ENCODE measurements around the gene KCNQ4.

Gene KCNQ4

DNA sequence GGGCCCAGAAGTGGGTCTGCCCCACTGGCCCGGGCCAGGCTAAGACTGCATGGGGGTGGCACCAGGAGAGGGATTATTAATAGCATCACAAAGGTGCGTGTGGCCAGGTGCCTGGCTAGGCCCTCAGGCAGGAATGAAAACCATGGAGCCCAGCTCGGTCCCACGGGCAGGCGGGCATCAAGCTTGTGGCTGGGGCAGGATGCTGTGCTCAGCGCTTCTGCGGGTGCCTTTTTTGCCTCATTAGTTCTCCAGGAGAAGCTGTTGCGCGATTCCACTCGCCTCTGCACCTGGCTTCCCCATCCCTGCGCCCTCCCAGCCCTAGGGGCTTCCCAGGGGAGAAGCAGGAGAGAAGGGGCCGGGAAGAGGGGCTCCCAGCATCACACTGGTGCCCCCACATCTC is 39.3 kb downstream of the KCNQ4 start:
- no peak for DNase-seq

DNA sequence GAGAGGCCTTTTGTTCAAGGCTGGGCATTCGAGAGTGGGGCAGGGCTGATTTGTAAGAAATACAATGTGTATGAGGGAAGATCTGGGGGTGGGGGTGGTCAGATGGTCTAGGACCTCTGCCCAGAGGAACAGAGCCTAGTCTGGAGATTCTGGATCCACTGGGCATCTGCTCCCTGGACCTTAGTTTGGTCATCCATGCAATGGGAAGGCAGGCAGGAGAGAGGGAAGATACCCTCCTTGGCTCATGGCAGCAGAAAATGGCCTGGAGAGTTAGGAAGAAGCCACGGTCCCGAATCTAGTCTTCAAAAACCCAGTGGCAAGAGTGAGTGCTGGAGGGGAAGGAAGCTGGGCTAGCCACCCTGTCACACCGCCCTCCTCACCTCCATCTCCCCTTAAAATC is 39.8 kb downstream of the KCNQ4 start:
- DNase-seq: no peak

DNA sequence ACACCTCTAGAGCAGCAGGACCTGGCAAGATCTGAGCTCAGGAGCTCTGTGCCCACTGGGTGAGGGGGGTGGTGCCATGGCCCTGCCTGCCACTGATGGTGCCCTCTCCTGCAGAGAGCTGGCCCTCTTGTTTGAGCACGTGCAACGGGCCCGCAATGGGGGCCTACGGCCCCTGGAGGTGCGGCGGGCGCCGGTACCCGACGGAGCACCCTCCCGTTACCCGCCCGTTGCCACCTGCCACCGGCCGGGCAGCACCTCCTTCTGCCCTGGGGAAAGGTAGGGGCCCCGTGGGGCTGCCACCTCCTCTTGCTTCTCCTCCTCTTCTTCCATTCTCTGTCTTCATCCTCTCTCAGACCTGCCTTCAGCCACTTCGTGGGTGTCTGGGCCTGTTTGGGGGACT is 40.4 kb downstream of the KCNQ4 start:
- no peak for DNase-seq

DNA sequence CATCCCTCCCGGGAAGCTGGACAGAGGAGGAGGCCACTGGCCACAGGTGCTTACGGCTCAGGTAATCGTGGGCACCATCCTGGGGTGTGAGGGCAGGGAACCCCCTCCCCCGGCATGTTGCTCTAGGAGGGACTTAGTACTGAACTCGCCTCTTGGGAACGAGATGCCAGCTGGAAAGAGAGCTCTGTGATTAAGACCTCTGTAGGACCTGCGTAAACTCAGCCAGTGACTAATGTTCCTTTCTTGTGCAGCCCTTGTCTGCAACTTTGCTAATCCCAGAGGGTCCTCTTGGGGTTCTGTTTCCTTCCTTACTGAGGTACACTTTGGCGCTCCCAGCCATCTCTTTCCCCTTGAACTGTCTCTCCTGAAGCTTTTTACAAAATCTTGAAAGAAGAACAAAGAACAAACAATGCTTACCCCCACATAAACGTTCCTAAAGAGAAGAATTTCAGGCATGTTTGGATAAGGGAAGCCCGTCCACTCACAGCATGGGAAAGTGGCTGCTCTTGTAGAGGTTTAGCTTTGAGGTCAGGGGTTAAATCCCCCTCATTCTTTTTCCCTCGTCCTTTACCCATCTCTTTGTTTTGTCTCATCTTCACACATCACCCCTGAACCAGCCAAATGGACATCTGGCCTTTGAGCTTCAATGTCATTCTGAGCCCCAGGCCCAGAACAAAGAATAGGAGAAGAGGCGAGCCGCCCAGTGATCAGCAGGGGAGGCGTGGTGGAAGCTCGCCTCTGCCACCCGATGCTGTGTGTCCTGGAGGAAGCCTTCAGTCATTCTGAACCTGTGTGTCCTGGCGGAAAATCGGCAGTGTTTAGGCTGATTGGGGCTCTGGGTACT is 41.2 kb downstream of the KCNQ4 start:
- DNase-seq: no peak

DNA sequence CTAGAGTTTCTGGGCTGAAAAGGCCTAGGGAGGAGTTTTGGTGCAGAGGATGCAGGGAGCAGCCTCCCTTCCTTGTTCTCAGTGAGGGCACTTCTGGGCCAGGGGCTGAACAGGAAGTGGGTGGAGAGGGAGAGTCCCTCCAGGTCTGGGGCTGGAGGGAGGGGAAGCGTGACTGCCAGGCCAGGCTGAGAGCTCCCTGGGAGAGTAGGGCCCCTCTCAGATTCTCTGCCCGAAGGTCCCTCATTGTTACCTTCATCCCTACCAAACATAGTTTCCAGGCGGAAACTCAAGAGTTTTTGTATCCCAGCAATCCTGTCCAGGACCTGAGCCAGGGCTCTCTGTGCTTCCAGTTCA is 41.8 kb downstream of the KCNQ4 start:
- DNase-seq: no peak

DNA sequence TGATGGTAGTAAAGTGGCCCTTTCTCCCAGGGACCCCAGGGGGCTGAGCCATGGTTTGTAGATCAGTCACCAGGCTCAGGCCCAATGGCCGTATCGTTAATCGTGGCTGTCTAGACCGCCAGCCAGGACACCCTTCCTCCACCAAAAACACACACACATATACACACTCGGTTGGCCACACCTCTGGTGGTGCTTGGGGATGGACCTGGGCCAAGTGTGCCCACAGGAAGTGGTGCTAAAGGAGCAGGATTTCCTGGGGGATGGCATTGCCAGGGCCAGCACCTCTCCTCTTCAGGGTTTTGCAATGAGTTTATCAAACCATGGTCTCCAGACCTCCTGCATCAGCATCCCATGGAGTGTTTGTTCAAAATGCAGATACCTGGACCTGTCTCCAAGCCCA is 42.4 kb downstream of the KCNQ4 start:
- no peak for DNase-seq

DNA sequence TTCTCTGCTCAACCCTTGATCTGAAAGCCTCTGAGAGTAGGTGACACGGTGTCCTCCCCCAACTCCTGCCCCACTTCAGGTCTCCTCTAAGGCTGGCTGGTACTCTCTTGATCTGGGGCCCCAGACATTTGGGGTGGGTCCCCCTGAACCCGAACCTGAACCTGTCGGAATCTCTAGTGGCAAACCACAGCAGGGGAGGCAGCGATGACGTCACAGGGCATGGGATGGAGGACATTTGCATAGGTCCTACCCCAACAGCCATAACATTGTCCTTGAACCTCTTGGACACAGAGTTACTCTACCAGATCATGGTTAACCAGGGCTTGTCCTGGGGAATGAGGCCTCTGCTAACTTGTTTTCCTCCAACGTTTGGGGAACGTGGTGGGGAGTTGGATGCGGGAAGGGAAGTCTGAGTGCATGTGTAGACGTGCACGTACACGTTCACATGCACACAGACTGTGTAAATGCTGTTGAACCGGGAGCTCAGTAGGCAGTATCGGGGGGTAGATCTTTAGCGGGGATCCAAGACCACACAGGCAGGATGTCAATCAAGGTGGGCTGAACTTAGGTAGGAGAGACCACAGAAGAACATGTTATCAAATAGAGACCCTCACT is 46.2 kb downstream of the KCNQ4 start:
- no peak for DNase-seq

DNA sequence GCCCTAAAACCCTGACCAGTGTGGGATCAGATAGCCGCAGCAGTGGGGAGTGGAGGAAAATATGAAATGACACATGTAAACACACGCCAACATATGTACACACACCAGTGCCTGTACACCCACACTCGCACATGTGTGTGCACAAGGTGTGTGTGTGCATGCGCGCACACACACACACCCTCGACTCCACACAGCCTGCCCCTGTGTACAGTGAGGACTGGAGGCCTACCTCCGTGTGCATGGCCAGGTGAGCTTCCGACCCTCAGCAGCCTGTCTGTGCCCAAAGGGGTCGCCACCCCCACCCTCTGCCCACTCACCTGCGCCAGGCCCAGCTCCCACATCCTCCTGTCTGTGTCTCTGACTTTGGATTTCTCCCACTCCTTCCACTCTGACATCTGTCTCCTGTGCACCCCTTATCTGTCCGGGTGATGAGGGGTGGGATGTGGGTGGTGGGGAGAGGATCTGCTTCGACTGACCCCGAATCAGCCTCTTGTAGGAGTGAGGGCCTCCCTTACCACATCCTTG is 46.9 kb downstream of the KCNQ4 start:
- DNase-seq: no peak

DNA sequence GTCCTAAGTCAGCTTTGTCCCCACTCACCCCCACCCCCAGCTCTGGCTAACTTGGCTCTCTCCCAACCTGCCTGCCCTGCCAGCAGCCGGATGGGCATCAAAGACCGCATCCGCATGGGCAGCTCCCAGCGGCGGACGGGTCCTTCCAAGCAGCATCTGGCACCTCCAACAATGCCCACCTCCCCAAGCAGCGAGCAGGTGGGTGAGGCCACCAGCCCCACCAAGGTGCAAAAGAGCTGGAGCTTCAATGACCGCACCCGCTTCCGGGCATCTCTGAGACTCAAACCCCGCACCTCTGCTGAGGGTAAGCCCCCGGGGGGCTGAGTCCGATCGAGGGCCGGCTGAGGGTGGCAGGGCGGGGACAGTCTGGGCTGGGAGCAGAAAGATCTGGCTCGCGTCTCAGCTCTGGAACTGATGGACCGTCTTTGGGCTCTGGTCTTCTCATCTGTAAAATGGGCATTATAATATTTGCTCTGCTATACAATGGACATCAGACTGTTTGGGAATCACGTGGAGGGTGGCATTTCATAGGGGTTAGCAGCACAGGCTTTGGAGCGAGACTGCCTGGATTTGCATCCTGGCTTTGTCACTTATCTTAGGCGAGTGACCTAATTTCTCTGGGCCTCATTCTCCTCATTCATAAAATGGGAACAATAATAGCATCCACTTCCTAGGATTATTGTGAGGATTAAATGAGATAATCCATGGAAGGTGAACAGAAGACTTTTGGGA is 47.6 kb downstream of the KCNQ4 start:
- no peak for DNase-seq

DNA sequence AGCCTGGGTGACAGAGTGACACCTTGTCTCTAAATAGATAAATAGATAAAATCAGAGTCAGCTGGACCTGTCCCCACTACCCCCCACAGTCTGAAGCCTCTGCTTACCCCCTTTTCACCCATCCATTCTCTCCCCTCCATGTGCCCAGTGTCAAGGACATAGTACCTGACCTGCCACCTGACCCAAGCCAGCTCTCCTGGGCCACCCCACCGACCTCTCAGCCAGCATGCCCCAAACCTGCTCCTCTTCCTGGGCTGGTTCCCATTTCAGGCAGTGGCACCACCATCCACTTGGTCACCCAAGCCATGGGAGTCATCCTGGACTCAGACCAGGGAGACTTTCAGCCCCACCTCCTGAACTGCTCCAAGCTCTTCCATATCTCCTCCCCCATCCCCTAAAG is 50.4 kb downstream of the KCNQ4 start:
- no peak for DNase-seq

DNA sequence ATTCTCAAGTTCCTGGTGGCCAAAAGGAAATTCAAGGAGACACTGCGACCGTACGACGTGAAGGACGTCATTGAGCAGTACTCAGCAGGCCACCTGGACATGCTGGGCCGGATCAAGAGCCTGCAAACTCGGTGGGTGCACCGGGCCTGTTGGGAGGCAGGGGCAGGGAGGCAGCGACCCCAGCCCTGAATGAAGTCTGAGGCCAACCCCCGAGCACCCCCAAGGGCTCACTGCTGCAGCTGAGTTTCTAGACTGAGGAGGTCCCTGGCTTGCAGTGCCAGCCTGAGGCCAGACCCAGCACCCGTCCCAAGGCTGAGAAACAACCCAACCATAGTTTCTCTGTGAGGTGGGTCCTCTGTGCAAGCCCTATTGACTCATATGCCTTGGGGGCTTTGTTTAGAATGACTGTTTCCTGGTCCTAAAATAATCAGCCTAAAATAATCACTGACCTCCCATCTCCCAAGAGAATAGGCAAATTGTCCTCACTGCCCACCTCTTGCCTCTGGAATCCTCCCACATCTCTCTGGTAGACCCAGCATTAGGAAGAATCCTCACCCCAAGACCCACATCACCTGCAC is 51.5 kb downstream of the KCNQ4 start:
- no peak for DNase-seq

DNA sequence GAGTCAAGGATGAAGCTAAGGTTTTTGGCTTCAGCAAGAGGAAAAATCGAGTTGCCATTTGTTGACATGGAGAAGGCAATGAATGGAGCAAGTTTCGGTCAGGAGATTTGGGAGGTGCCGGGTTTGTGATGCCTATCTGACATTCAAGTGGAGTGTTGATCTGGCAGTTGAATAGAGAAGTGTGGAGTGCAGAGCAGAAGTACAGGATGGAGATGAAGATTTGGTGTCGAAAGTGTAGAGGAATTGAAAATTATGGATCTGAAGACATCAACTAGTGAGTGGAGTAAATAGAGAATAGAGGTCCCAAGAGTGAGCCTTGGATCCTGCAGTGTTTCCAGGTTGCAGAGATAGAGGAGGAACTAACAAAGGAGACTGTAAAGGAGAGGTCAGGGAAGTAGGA is 52.7 kb downstream of the KCNQ4 start:
- DNase-seq: no peak

DNA sequence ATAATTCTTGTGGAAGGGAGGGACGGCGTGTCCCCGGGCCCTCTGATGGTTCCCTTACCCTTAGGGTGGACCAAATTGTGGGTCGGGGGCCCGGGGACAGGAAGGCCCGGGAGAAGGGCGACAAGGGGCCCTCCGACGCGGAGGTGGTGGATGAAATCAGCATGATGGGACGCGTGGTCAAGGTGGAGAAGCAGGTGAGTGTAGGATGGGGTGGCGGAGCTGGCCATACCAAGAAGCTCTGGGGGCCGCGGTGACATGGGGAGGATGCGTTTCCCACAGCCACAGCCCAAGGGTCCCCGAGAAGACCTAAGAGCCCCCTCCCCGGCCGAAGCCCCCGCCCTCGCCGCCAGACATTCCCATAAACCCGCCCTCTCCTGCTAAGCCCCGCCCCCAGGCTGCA is 54.0 kb downstream of the KCNQ4 start:
- no peak for DNase-seq

DNA sequence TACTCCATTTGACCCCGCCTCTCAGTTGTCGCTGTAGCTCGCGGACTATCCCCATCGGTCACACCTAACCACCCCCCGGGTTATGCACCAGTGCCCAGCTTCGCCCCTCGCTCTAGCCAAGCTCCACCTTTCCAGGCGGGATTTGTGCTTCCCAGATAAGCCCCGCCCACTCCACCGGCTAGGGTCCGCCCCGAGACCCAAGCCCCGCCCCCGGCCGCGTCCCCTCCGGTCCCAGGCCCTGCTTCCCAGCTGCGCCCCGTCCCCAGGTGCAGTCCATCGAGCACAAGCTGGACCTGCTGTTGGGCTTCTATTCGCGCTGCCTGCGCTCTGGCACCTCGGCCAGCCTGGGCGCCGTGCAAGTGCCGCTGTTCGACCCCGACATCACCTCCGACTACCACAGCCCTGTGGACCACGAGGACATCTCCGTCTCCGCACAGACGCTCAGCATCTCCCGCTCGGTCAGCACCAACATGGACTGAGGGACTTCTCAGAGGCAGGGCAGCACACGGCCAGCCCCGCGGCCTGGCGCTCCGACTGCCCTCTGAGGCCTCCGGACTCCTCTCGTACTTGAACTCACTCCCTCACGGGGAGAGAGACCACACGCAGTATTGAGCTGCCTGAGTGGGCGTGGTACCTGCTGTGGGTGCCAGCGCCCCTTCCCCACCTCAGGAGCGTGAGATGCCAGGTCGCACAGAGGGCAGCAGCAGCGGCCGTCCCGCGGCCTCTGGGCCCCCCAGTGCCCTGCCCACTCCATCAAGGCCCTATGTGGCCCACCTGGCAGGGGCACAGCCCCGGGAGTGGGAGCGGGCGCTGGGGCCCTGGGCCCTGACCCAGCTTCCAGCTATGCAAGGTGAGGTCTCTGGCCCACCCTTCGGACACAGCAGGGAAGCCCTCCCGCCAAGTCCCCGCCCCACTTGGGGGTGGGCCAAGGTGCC is 54.7 kb downstream of the KCNQ4 start:
- DNase-seq: no peak

DNA sequence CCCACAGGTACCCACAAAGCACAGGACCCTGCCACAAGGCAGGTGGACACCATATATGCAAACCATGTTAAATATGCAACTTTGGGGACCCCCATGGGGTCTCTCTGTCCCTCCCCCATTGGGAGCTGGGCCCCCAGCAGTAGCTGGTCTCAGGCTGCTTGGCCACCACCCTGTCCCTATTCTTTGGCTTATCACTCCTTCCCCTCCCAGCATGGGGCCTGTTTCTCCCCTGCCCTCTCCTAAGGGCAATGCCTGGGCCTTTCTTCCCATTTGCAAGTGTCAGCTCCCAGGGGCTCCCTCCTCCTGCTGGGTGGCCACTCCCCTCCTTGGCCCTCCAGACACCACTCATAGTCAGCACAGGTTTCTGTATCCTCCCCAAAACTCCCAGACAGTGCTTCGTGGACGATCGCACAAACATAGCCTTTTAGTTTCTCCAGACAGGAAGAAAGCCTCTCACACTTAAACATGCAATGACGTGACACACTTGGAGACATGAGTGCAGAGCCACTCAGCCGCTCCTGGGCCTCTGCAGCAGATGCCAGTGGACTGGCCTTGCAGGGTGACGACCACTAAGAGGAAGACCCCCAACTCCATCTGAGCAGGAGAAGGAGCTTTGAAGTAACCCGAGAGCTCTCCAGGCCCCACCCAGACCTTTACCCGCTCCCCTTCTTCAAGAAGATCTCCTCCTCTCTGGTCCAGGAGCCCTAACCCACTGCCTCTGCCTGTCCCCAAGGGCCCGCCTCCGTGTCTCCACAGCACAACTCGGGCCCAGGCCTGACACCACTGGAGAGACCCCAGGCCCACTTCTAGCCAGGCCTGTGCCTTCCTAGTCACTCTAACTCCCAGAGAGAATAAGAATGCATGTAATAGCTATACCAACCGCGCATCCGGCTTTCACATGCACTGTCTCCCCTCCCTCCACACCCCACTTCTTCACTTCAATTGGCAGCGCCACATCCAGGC is 55.7 kb downstream of the KCNQ4 start:
- DNase-seq: no peak

DNA sequence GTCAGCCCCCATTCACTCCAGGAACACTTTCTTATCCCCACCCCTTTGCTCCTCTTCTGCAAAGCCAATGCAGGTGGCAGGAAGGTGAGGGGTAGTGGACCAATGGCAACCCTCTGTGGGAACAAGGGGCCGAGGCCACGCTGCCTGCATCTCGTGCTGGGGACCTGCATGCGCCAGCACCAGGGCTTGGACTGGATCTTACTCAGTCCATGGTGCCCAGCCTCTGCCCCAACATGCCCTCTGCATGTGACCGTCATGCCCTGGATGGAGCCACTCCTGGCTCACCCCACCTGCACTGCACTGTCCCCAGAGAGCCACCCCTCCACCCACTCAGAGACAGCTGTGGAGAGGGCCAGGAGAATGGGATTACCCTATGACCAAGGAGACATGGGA is 56.4 kb downstream of the KCNQ4 start:
- no peak for DNase-seq

DNA sequence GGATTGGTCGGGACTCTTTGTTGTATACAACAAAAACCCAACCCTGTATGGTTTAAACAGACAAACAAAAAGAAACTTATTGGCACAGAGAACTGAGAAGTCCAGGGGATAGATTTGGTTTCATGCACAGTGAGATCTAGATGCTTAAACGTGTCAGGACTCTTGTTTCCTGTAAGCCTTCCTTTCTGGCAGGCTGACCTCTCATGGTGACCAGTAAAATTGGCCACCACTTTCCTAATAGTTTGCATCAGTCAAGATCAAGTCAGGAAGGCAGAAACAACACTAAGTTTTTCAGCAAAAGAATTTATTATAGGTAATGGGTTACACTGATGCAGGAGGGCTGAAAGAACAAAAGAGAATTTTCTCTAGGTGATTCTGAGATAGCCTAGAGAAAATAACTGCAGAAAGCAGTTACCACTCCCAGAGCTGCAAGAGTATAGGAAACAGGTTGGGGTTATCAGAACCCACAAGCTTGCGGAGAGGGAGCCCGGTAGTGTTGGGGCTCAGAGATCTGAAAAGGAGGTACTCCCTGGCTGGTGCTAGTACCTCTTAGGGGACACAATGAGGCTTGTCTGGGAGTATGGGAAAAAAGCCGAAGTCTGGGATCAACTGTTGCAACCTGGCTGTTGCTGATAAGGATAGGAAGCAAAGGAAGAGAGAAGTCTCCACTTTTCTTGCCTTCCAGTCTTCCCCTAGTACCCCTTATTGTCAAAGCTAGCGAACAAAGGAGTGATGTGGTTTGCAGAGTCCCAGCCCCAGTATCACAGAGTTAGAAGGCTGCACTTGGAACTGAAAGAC is 57.1 kb downstream of the KCNQ4 start:
- DNase-seq: no peak

DNA sequence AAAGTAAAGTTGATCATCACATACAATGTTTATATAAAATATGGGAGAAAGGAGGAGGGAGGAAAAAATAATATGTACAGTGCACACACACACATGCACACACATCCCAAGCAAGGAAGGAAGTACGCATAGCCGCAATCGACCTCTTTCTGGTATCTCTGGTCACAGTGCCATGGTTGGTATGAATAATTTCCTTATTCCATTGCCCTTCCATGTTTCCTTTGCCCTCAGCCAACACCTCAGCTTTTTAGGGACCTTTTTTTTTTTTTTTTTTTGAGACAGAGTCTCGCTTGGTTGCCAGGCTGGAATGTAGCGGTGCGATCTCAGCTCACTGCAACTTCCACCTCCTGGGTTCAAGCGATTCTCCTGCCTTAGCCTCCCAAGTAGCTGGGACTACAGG is 58.0 kb downstream of the KCNQ4 start:
- no peak for DNase-seq

DNA sequence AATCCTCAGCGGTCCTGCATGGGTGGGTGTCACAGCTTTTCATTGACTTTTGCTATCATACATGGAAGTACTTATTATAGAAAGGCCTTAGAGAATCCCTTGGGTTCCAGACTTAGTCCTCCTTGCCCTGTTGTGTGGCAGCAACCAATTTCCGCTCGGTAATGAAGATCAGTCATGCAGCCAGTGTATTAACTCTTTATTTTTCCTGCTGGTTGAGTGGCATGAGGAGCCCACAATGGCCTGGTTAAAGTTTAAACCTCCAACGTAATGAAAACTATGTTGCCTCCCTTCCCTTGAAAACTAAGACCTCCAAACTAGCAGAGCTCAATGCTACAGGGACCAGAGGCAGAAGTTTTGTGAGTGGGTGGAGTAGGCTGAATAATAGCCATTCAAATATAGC is 58.6 kb downstream of the KCNQ4 start:
- DNase-seq: no peak

DNA sequence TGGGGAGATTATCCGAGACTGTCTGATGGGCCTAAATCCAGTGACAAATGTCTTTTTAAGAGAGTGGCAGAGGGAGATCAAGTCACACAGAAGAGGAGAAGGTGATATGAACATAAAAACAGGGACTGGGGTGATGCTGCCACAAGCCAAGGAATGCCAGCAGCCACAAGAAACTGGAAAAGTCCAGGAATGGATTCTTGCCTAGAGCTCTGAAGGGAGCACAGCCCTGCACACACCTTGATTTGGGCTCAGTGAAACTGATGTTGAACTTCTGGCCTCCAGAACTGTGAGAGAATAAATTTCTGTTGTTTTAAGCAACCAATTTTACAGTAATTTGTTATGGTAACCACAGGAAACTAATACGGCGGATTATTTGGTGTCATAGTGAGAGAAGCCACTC is 59.1 kb downstream of the KCNQ4 start:
- no peak for DNase-seq

All from CD4-positive, alpha-beta T cell treated with Interleukin-21 for 1 hour (primary cell).